Activated T-cell treated with anti-CD3 and anti-CD28 coated beads, Interleukin-2, amount 50 U/mL, for 4 hours (primary cell): ENCODE results near the gene TATDN3. TPM values are rescaled to one million over a fixed set of nuclear protein-coding genes. Genes with fewer than 3 reads are reported as not detected.

Source experiments
- ATAC-seq, 2 donors: fragments of 200-7000 bp; cut with Tn5 transposase; one replicate each; pipeline ENCODE4 v1.10.0; 2021
- DNase-seq: peaks from one replicate; pipeline ENCODE4 v3.0.0-alpha.2; 2020
- H3K27me3 Mint-ChIP-seq: one replicate; pipeline ENCODE4 v1.8.0; 2021; ENCODE audit warnings: low read depth, mixed read lengths
- H3K36me3 Mint-ChIP-seq: one replicate; pipeline ENCODE4 v1.8.0; 2022; ENCODE audit warnings: mixed read lengths; ENCODE audit not compliant: insufficient read depth
- H3K4me1 Mint-ChIP-seq: one replicate; pipeline ENCODE4 v1.8.0; 2021; ENCODE audit warnings: low read depth, mixed read lengths
- H3K4me3 Mint-ChIP-seq: one replicate; pipeline ENCODE4 v1.8.0; 2021; ENCODE audit warnings: mild to moderate bottlenecking, moderate library complexity, mixed read lengths
- H3K9me3 Mint-ChIP-seq: one replicate; pipeline ENCODE4 v1.8.0; 2021; ENCODE audit warnings: mixed read lengths
- total RNA-seq, 3 donors: library from RNA; stranded (reverse); gene quantifications; one replicate each; pipeline ENCODE4 v1.2.1, GENCODE V29; 2021

Gene TATDN3
- total RNA-seq: 10 to 100 TPM; 15.5 to 20.1 (median 15.8) TPM

- Mint-ChIP-seq H3K36me3 (peaks cover 6% of the 10 kb centered on the region), H3K4me1 (peaks cover 39% of the 10 kb centered on the region), H3K27me3 (no peaks in the 10 kb centered on the region), H3K4me3 (peak within 1 kb of the TSS; percentile 98), H3K9me3 (no peaks in the 10 kb centered on the region)
- DNase-seq: peak; percentile 94
- peak; percentile 91 to 92 for ATAC-seq
Observed at GRCh38 chr1:212791676-212792395, at the start of gene TATDN3, which contains the start of gene NSL1. Gene TATDN3, plus strand, starts transcription at chr1:212791894. Its CDS starts 28 bp downstream, at chr1:212791922. Gene NSL1, minus strand, starts transcription at chr1:212791777. Its CDS starts 14 bp downstream, at chr1:212791763.

GRCh38 chr1:212743901-212744475 lies 47.7 kb upstream of the TATDN3 start:
- no peak for ATAC-seq
- peaks cover 16% of the 10 kb centered on the region for H3K36me3 Mint-ChIP-seq
- no peaks in the 10 kb centered on the region for H3K27me3 Mint-ChIP-seq
- DNase-seq: no peak
- peaks cover 24% of the 10 kb centered on the region for H3K4me1 Mint-ChIP-seq
- H3K4me3 Mint-ChIP-seq: no peak overlapping the region
- peaks cover 6% of the 10 kb centered on the region for H3K9me3 Mint-ChIP-seq

GRCh38 chr1:212745303-212745702 lies 46.4 kb upstream of the TATDN3 start:
- DNase-seq: no peak
- Mint-ChIP-seq H3K27me3 (no peaks in the 10 kb centered on the region), H3K36me3 (peaks cover 16% of the 10 kb centered on the region), H3K4me1 (peaks cover 27% of the 10 kb centered on the region), H3K4me3 (no peak overlapping the region), H3K9me3 (peaks cover 6% of the 10 kb centered on the region)
- no peak for ATAC-seq

GRCh38 chr1:212746546-212746945 lies 45.1 kb upstream of the TATDN3 start:
- Mint-ChIP-seq H3K4me3 (no peak overlapping the region), H3K4me1 (peaks cover 33% of the 10 kb centered on the region), H3K9me3 (peaks cover under 1% of the 10 kb centered on the region), H3K27me3 (no peaks in the 10 kb centered on the region), H3K36me3 (peaks cover 13% of the 10 kb centered on the region)
- DNase-seq (no peak), ATAC-seq (no peak)

GRCh38 chr1:212749821-212750535 lies 41.7 kb upstream of the TATDN3 start:
- ATAC-seq (peak; percentile 23 to 44), DNase-seq (no peak)
- peaks cover 51% of the 10 kb centered on the region for H3K4me1 Mint-ChIP-seq
- no peaks in the 10 kb centered on the region for H3K9me3 Mint-ChIP-seq
- no peaks in the 10 kb centered on the region for H3K27me3 Mint-ChIP-seq
- H3K4me3 Mint-ChIP-seq: peak overlapping the region; percentile 6
- peaks cover 11% of the 10 kb centered on the region for H3K36me3 Mint-ChIP-seq

GRCh38 chr1:212752252-212752933 lies 39.3 kb upstream of the TATDN3 start:
- no peaks in the 10 kb centered on the region for H3K27me3 Mint-ChIP-seq
- peaks cover 11% of the 10 kb centered on the region for H3K36me3 Mint-ChIP-seq
- DNase-seq (no peak), ATAC-seq (peak; percentile 68 to 69)
- no peaks in the 10 kb centered on the region for H3K9me3 Mint-ChIP-seq
- H3K4me1 Mint-ChIP-seq: peaks cover 47% of the 10 kb centered on the region
- peak overlapping the region; percentile 71 for H3K4me3 Mint-ChIP-seq

GRCh38 chr1:212752934-212753497 lies 38.7 kb upstream of the TATDN3 start:
- peak; percentile 49 to 55 for ATAC-seq

GRCh38 chr1:212753749-212754148 lies 37.9 kb upstream of the TATDN3 start:
- Mint-ChIP-seq H3K4me1 (peaks cover 47% of the 10 kb centered on the region), H3K27me3 (no peaks in the 10 kb centered on the region), H3K9me3 (no peaks in the 10 kb centered on the region), H3K4me3 (peak overlapping the region; percentile 66), H3K36me3 (peaks cover 15% of the 10 kb centered on the region)
- DNase-seq: no peak
- no peak for ATAC-seq

More at GRCh38 chr1:212752934-212753497, 38.7 kb upstream of the TATDN3 start:
- Mint-ChIP-seq H3K36me3 (peaks cover 14% of the 10 kb centered on the region), H3K27me3 (no peaks in the 10 kb centered on the region), H3K4me1 (peaks cover 47% of the 10 kb centered on the region), H3K4me3 (peak overlapping the region; percentile 71), H3K9me3 (no peaks in the 10 kb centered on the region)
- DNase-seq: no peak

- DNase-seq: no peak
- H3K27me3 Mint-ChIP-seq: no peaks in the 10 kb centered on the region
- H3K4me3 Mint-ChIP-seq: peak overlapping the region; percentile 66
- H3K9me3 Mint-ChIP-seq: no peaks in the 10 kb centered on the region
- peaks cover 47% of the 10 kb centered on the region for H3K4me1 Mint-ChIP-seq
- no peak for ATAC-seq
- H3K36me3 Mint-ChIP-seq: peaks cover 15% of the 10 kb centered on the region
Observed at GRCh38 chr1:212754193-212754592, 37.5 kb upstream of the TATDN3 start.

GRCh38 chr1:212754680-212755079 lies 37.0 kb upstream of the TATDN3 start:
- DNase-seq: no peak
- Mint-ChIP-seq H3K36me3 (peaks cover 15% of the 10 kb centered on the region), H3K4me3 (no peak overlapping the region), H3K4me1 (peaks cover 45% of the 10 kb centered on the region), H3K9me3 (no peaks in the 10 kb centered on the region), H3K27me3 (no peaks in the 10 kb centered on the region)
- ATAC-seq: no peak

- Mint-ChIP-seq H3K27me3 (no peaks in the 10 kb centered on the region), H3K9me3 (no peaks in the 10 kb centered on the region), H3K36me3 (peaks cover 22% of the 10 kb centered on the region), H3K4me3 (no peak overlapping the region), H3K4me1 (peaks cover 19% of the 10 kb centered on the region)
- ATAC-seq (no peak), DNase-seq (no peak)
Observed at GRCh38 chr1:212759683-212760082, 32.0 kb upstream of the TATDN3 start.

- ATAC-seq (peak; percentile 83 to 88), DNase-seq (peak; percentile 46)
- Mint-ChIP-seq H3K9me3 (no peaks in the 10 kb centered on the region), H3K4me3 (no peak overlapping the region), H3K27me3 (no peaks in the 10 kb centered on the region), H3K36me3 (peaks cover 27% of the 10 kb centered on the region), H3K4me1 (peaks cover 20% of the 10 kb centered on the region)
Observed at GRCh38 chr1:212760126-212760823, 31.4 kb upstream of the TATDN3 start.

GRCh38 chr1:212762234-212762633 lies 29.5 kb upstream of the TATDN3 start:
- ATAC-seq (no peak), DNase-seq (no peak)
- peaks cover 7% of the 10 kb centered on the region for H3K9me3 Mint-ChIP-seq
- H3K27me3 Mint-ChIP-seq: no peaks in the 10 kb centered on the region
- H3K4me1 Mint-ChIP-seq: peaks cover 18% of the 10 kb centered on the region
- H3K36me3 Mint-ChIP-seq: peaks cover 33% of the 10 kb centered on the region
- H3K4me3 Mint-ChIP-seq: no peak overlapping the region
